Memory B cell (primary cell): ENCODE results near the gene BTBD18.

Source experiments
- ATAC-seq: fragments of 150-1000 bp; cut with Tn5 transposase; 2 replicates; pipeline ENCODE4 v1.10.0; 2021; ENCODE audit warnings: low read depth, mild to moderate bottlenecking, moderate library complexity
- DNase-seq, 2 donors: peaks; one replicate each; pipeline ENCODE4 v3.0.0; 2022; ENCODE audit warnings: low spot score in 2 of 2
- H3K27ac Mint-ChIP-seq: one replicate; pipeline ENCODE4 v1.8.0; 2022; ENCODE audit warnings: mild to moderate bottlenecking, moderate library complexity, mixed read lengths
- H3K27me3 Mint-ChIP-seq: one replicate; pipeline ENCODE4 v1.8.0; 2022; ENCODE audit warnings: mixed read lengths
- H3K36me3 Mint-ChIP-seq: one replicate; pipeline ENCODE4 v1.8.0; 2022; ENCODE audit warnings: mild to moderate bottlenecking, mixed read lengths
- H3K4me1 Mint-ChIP-seq: one replicate; pipeline ENCODE4 v1.8.0; 2022; ENCODE audit warnings: mixed read lengths
- H3K4me3 Mint-ChIP-seq: one replicate; pipeline ENCODE4 v1.8.0; 2022; ENCODE audit warnings: mild to moderate bottlenecking, moderate library complexity, mixed read lengths
- H3K9me3 Mint-ChIP-seq: one replicate; pipeline ENCODE4 v1.8.0; 2022; ENCODE audit warnings: mixed read lengths

BTBD18 gene, protein sequence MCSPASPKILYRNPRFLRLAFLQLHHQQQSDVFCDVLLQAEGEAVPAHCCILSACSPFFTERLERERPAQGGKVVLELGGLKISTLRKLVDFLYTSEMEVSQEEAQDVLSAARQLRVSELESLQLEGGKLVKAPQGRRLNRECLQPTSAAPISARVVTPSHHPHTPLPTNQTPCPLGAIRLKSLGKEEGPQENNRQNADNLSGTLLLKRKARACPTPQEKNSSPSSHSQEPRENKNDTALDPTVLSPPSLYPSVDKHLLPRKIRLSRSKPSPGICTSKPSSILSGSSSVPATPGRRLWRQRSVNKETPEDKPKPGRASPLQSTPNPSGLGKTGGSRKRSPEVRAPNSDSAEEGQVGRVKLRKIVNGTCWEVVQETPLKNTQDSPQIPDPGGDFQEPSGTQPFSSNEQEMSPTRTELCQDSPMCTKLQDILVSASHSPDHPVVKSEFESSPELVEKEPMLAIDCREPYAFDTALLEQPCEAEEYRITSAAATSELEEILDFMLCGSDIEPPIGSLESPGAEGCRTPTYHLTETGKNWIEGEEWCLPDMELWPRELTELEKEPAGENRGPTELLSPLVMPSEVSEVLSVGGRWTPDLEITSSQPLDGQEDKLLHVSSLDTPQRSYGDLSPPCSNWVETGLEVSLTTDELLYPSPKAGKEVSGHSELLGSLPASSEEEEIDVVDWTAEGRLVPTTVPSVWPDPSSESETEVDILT

DNA sequence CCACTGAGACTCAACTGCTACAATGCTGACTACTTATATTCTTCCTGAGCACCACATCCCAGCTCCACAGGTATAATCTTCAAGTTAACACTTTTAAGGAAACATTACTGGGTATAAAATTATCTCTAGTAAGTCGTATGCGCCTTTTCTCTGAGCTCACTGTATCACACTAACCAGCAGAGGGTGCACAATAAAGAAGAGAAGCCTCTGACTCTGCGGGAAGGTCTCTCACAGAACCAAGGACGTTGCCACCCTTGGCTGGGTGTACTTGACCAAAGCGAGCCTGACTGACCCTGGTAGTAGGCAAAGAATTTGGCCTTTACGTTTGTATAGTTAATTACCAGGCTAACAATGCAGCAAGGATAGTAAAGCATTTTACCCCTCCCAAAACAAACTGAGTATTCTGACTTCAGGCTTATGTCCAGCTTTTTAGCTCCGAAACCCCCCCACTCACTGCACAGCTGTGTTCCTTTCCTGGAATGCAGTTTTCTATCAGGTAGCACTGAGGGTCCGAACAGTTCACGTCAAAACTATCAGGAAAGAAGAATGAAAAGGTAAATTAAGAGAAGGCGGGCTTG, at the start of gene BTBD18:
BTBD18 (minus strand) TSS at position 144 of the 578 bp plus-strand sequence. CDS start 631 bp downstream, outside the sequence.
- H3K36me3 Mint-ChIP-seq = peaks cover 3% of the 10 kb centered on the region
- H3K27me3 Mint-ChIP-seq = no peaks in the 10 kb centered on the region
- peak within 1 kb of the TSS; percentile 22 for H3K27ac Mint-ChIP-seq
- peak in 1 of 2 donors; percentile 12 for DNase-seq
- H3K4me1 Mint-ChIP-seq = peaks cover 6% of the 10 kb centered on the region
- no peak within 1 kb of the TSS for H3K4me3 Mint-ChIP-seq
- no peaks in the 10 kb centered on the region for H3K9me3 Mint-ChIP-seq
- peak; percentile 63 for ATAC-seq

DNA sequence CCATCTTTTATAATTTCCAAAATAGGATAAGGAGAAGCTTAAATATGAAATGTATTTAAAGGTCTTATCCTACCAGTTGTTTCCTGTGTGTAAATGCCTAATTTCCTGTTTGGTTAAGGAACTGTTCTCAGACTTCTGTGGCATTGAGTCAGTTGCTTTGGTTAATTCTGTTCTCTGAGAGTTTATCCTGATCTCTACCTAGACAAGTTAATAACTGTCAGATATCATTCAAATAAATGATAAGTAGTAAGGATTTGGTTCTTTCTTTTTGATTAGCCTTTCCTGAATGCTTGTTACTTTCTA, 49.5 kb upstream of the BTBD18 start:
- H3K36me3 Mint-ChIP-seq = peaks cover 28% of the 10 kb centered on the region
- ATAC-seq (no peak), DNase-seq (no peak)
- no peaks in the 10 kb centered on the region for H3K9me3 Mint-ChIP-seq
- H3K4me3 Mint-ChIP-seq = no peak overlapping the region
- H3K27ac Mint-ChIP-seq = peak overlapping the region; percentile 42
- H3K27me3 Mint-ChIP-seq = no peaks in the 10 kb centered on the region
- H3K4me1 Mint-ChIP-seq = peaks cover 20% of the 10 kb centered on the region

DNA sequence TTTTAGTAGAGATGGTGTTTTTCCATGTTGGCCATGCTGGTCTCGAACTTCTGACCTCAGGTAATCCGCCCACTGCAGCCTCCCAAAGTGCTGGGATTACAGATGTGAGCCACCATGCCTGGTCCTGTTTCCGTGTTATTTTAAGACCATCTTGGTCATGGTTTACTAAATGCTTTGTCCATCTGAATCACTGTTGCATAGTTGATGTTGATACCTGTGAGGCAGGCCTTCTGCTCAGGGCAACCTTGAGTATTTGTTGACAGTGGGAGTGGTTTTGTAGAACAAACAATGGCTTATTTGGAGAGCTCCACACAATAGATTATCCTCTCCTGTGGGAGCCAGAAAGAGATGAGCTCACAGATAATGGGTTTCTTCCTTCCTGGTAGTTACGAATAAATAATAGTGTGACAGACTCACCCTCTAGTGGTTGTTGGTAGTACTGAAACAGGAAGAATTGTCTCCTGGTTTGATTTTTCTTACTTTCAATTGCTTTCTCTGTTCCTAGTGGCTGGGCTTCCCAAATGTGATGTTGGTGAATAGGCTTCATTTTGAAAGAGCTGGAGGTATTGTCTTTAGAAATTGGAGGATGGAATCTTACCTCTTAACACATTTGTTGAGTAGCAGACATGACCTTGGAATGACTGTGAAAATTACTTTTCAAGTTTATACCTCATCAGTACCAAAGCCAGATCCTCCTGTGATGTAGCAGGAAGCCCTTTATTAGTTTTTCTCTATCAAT, 49.0 kb upstream of the BTBD18 start:
- ATAC-seq (peak; percentile 87), DNase-seq (peak; percentile 21 to 64)
- peaks cover 23% of the 10 kb centered on the region for H3K4me1 Mint-ChIP-seq
- peak overlapping the region; percentile 0 for H3K4me3 Mint-ChIP-seq
- no peaks in the 10 kb centered on the region for H3K9me3 Mint-ChIP-seq
- H3K36me3 Mint-ChIP-seq = peaks cover 29% of the 10 kb centered on the region
- no peaks in the 10 kb centered on the region for H3K27me3 Mint-ChIP-seq
- peak overlapping the region; percentile 42 for H3K27ac Mint-ChIP-seq

DNA sequence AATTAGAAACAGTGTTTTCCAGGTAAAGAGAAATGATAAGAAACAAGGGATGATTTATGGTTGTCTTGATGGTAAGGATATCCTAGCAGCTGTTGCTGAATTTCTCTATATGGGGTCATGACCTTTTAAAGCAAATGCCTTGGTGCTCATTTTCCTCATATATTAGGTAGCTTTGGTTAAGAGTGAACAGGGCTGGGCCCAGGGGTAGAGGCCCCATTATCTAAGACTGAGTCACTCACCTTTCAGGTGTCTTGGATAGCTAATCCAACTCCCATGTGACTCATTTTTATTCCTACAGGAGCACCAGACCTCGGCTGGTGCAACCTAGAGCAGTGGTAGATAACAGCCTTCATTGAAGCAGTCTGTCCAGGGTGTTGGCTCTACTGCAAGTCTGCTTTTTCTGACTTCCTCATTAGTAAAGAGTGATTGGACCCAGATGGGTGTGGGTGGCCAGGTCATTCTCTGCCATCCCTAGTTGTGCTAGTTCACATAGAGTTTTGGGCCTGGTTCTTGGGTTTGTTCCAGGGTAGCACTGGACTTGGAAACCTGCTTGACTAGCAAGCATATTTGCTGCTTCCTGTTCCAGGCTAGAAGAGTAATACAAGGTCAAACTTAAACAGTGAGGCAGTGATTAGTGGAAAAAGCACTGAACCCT, 47.4 kb upstream of the BTBD18 start:
- peaks cover 25% of the 10 kb centered on the region for H3K4me1 Mint-ChIP-seq
- H3K4me3 Mint-ChIP-seq = no peak overlapping the region

DNA sequence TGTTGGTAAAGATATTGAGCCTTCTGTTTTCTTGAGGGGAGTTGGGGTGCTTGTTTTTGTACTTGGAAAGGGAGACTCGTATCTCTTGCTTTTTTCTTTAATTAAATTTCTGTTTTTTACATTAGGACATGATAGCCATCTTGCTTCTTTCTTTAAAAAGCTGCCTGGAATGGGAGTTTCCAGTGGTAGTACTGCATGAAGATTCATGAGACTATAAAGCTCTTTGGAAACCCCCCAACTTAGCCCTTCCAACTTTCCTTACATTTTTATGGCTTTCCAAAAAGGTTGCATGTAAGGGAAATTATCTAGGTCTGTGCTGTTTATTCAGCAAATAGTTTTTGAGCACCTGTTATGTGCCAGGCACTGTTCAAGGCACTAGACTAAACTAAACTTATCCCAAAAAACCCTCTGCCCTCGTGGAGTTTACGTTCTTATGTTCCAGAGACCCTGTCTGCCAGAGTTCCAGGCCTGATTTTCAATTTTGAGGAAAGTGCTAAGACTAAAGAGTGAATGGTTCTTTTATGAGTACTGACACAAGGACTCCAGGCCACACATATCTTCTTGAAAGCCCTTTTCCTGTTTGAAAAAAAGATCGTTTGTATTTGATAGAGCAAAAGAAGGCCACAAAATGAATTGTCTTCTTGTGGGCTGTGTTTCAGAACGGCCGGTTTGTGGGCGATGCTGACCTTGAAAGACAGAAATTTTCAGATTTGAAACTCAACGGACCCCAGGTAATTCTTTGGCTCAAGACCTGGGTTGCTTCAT, 41.9 kb upstream of the BTBD18 start:
- Mint-ChIP-seq H3K27ac (peak overlapping the region; percentile 96), H3K9me3 (no peaks in the 10 kb centered on the region), H3K4me1 (peaks cover 32% of the 10 kb centered on the region), H3K4me3 (peak overlapping the region; percentile 80), H3K36me3 (peaks cover 14% of the 10 kb centered on the region), H3K27me3 (no peaks in the 10 kb centered on the region)
- no peak for ATAC-seq
- no peak for DNase-seq

More for the DNA sequence above, 47.4 kb upstream of the BTBD18 start:
- ATAC-seq (peak; percentile 49), DNase-seq (no peak)
- Mint-ChIP-seq H3K27me3 (no peaks in the 10 kb centered on the region), H3K36me3 (peaks cover 25% of the 10 kb centered on the region), H3K9me3 (no peaks in the 10 kb centered on the region), H3K27ac (peak overlapping the region; percentile 87)

DNA sequence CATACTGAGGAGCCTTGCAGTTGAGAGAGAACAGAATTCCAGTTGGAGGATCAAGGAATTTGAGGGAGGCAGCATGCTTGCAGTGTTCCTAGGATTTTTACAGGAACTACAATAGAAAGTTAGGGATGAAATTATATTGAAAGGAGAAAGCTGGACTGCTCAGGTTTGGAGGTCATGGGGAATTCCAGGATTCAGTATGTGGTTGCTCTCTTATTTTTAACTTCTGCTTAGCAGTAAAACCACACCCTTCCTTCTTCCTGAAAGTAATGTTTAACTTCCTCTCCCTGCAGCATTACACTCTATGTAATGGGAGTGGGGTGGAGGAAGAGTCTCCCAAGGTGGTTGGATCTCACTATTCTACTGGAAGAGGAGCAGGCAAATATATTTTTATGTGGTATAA, 41.3 kb upstream of the BTBD18 start:
- peak overlapping the region; percentile 96 for H3K27ac Mint-ChIP-seq
- peak; percentile 53 for ATAC-seq
- peaks cover 33% of the 10 kb centered on the region for H3K4me1 Mint-ChIP-seq
- DNase-seq = peak in 1 of 2 donors; percentile 25
- H3K4me3 Mint-ChIP-seq = peak overlapping the region; percentile 80
- H3K36me3 Mint-ChIP-seq = peaks cover 14% of the 10 kb centered on the region
- H3K27me3 Mint-ChIP-seq = no peaks in the 10 kb centered on the region
- H3K9me3 Mint-ChIP-seq = no peaks in the 10 kb centered on the region

DNA sequence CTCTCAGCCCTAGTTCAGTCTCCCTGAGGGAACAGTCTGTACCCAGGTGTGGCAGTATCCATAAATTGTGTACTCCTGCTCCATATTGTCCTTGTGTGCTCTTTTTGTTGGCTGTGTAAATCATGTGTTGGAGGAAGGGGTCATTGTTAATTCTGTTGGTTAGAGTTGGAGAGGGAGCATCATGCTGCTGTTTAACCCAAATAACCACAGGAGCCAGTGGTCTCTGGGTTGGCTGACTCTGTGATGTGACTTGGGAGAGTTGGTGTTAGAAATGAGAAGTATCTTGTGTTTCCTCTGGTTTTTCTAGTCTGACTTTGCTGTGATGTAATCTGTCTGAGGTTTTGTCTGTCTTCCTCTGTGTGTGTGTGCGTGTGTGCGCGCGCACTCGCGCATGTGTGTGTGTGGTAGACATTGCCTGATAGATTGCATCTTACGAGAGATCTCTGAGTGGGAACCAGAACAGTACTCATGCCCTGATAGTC, 40.5 kb upstream of the BTBD18 start:
- peak overlapping the region; percentile 80 for H3K4me3 Mint-ChIP-seq
- ATAC-seq (peak; percentile 90), DNase-seq (peak; percentile 63 to 73)
- H3K9me3 Mint-ChIP-seq = no peaks in the 10 kb centered on the region
- H3K27me3 Mint-ChIP-seq = no peaks in the 10 kb centered on the region
- H3K36me3 Mint-ChIP-seq = peaks cover 14% of the 10 kb centered on the region
- H3K27ac Mint-ChIP-seq = peak overlapping the region; percentile 96
- peaks cover 38% of the 10 kb centered on the region for H3K4me1 Mint-ChIP-seq

DNA sequence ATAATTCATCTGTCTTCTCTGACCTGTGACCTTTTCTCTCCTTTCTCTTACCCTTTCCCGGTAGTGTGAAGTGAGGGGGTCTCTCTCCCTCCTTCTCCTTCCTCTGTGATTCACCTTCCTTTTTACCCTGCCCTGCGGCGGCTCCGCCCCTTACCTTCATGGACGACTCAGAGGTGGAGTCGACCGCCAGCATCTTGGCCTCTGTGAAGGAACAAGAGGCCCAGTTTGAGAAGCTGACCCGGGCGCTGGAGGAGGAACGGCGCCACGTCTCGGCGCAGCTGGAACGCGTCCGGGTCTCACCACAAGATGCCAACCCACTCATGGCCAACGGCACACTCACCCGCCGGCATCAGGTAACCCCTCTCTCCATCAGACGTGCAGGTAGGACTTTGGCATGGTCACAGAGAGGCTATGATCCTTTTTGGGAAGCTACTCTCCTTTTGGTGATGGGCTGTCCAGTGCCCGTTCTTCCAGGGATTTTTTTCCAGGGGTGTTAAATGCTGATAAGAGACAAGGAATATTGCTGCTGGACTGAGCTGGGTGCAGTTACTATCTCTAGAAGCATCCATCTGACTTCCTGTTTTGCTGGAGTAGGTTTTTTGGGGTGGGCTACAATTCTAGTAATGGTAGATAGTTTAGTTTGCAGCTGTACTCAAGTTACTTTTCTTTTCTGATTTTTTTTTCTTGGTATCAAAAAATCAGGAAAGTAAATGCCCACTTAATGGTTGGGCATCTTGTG, 39.9 kb upstream of the BTBD18 start:
- Mint-ChIP-seq H3K36me3 (peaks cover 11% of the 10 kb centered on the region), H3K27ac (peak overlapping the region; percentile 96), H3K4me3 (peak overlapping the region; percentile 80), H3K27me3 (no peaks in the 10 kb centered on the region), H3K4me1 (peaks cover 41% of the 10 kb centered on the region), H3K9me3 (no peaks in the 10 kb centered on the region)
- no peak for ATAC-seq
- no peak for DNase-seq

DNA sequence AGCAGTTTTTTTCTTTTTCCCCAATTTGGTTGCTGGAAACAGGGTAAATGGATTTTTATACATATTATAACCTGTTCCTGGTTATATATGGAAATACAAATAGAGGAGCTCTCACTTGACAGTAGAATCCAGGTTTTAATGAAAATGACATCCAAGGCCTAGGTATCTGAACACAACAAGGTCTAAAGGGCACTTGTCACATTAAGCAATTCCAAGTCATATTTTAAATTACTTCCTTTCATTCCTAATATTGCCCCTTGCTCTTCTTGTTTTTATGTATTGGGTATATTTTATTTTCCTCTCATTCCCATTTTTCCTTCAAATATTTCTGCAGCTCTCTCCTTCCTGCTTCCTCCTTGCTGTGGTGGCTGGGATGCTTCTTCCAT, 37.1 kb upstream of the BTBD18 start:
- no peaks in the 10 kb centered on the region for H3K36me3 Mint-ChIP-seq
- DNase-seq (no peak), ATAC-seq (no peak)
- H3K4me1 Mint-ChIP-seq = peaks cover 46% of the 10 kb centered on the region
- H3K27me3 Mint-ChIP-seq = no peaks in the 10 kb centered on the region
- no peak overlapping the region for H3K4me3 Mint-ChIP-seq
- no peaks in the 10 kb centered on the region for H3K9me3 Mint-ChIP-seq
- no peak overlapping the region for H3K27ac Mint-ChIP-seq

DNA sequence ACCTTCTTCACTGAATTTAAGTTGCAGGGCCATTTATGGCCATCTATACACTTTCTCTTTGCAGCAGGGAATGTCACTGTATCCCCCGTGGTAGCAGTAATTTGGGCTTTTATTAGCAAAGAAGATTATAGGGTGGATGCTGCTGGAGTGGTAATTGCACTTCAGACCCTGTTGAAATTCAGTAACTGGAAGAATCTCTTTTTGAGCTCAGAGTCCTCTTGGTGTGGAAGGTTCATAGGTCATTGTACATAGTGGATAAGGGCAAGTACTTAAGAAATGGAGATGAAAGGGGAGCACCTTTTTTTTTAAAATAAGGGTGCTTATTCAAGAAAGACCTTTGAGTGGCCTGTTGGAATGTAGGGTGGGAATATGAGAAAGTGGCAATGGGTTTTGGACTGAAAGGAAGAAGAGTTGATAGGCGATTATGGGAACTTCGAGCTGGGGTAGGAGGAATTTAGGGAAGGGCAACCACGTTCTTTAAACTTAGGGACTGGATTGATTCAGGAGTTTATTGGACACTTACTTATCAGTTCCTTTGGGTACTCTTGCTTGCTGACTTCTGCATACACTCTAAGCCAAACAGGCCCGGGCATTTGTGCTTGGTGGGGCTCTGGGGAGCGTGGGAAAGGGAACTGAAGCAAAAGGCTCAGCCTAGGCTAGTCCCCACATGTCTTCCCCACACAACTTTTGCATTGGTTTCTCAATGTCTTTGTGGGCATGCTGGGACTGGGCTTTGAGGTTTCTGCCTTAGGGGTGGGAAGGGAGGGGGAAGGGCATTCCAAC, 36.5 kb upstream of the BTBD18 start:
- H3K36me3 Mint-ChIP-seq = no peaks in the 10 kb centered on the region
- DNase-seq (no peak), ATAC-seq (no peak)
- H3K4me3 Mint-ChIP-seq = no peak overlapping the region
- H3K9me3 Mint-ChIP-seq = no peaks in the 10 kb centered on the region
- H3K27ac Mint-ChIP-seq = peak overlapping the region; percentile 12
- peaks cover 41% of the 10 kb centered on the region for H3K4me1 Mint-ChIP-seq
- no peaks in the 10 kb centered on the region for H3K27me3 Mint-ChIP-seq

DNA sequence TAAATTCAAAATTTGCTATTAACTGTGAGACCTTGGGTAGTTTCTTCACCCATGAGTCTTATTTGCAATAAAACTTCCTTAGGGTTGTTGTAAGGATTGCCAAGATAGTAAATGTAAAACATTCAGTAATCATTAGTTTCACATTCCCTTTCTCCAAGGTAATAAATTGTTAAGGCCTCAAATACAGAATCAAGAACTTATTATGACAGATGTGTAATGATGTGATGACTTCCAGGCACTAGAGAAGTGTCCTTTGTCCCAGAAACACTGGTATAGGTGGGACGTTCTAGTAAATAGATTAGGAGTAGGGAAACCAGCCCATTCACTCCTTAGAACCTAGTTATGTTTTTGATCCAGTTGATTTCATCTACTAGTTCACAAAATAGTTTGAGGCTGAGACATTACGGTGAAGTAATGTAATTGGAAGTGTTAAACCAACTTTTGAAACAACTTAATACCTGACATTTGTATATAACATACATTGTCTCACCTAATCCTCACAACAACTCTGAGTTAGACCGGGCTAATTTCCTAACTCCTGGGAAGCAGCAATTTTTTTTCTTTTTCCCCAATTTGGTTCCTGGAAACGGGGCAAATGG, 35.5 kb upstream of the BTBD18 start:
- no peaks in the 10 kb centered on the region for H3K27me3 Mint-ChIP-seq
- peaks cover 2% of the 10 kb centered on the region for H3K36me3 Mint-ChIP-seq
- H3K4me1 Mint-ChIP-seq = peaks cover 34% of the 10 kb centered on the region
- H3K9me3 Mint-ChIP-seq = no peaks in the 10 kb centered on the region
- ATAC-seq = no peak
- no peak for DNase-seq
- H3K27ac Mint-ChIP-seq = peak overlapping the region; percentile 12
- H3K4me3 Mint-ChIP-seq = no peak overlapping the region
